ENCODE measurements around the gene ZNF514.

ZNF514 gene

GRCh38 chr2:95106081-95106480 is 53.6 kb downstream of the ZNF514 start:
- no peak for TF ChIP-seq GATA3 (IDR thresholded peaks at IDR 0.05; ENCODE audit: low read depth, low read length)

GRCh38 chr2:95104606-95105005 is 55.0 kb downstream of the ZNF514 start:
- no peak for TF ChIP-seq GATA2 (IDR thresholded peaks at IDR 0.05; ENCODE audit: low read depth, low read length)
- TF ChIP-seq GATA3 (IDR thresholded peaks at IDR 0.05; ENCODE audit: low read depth, low read length), result no peak

DNA sequence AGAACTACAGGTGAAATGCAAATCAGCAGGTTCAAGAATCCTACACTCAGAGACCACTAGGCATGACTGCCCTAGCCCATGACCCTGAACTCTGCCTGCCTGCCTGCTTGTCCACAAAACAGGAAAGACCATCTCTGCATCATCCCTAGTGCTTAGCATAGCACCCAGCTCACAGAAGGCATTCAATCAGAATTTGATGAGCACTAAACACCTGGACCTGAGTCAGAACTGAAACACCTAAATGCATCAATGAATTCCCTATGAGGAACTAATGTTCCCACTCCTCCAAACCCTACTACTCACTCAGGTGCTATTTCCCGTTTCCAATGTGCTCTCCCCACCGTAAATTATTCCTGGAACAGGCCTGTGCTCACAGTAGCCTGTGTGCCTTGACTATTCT is 59.7 kb downstream of the ZNF514 start:
- TF ChIP-seq GATA2 (IDR thresholded peaks at IDR 0.05; ENCODE audit: low read depth, low read length), result no peak
- TF ChIP-seq GATA3 (IDR thresholded peaks at IDR 0.05; ENCODE audit: low read depth, low read length), result no peak
